ENCODE data around the gene MED17.

DNA sequence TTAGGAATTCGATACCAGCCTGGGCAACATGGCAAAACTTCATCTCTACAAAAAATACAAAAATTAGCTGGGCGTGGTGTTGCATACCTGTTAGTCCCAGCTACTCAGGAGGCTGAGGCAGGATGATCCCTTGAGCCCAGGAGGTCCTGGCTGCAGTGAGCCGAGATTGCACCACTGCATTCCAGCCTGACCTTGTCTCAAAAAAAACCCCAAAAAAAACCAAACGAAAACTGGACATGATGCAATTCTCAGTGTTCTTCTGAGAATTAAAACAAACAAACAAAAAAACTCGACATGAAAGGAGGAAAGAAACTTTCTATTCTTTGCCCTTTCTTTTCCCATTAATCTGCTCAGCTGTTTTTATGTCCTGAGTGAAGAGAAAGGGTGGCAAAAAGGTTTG, 7.4 kb downstream of the MED17 start:
- TF ChIP-seq CTCF (IDR thresholded peaks at IDR 0.05 in 8 of 11, conservative IDR thresholded peaks at IDR 0.05 in 3 of 11) = no peak
- TF ChIP-seq POLR2A (IDR thresholded peaks at IDR 0.05) = no peak
- no peak for TF ChIP-seq POLR2AphosphoS5 (IDR thresholded peaks at IDR 0.05)
